Keratinocyte (primary cell): Measurements from ENCODE around the gene GALNT14. TPM values are rescaled to one million over a fixed set of nuclear protein-coding genes. Genes with fewer than 3 reads are reported as not detected.

Experiments used
- DNase-seq: peaks from one replicate; pipeline ENCODE4 v3.0.0-alpha.2; 2011; ENCODE audit warnings: low read depth, missing footprints, low spot score
- FAIRE-seq: peaks from 2 replicates; lab custom pipeline; 2011; peaks lifted over from hg19 to GRCh38; lab: Jason Lieb, UNC
- H2AFZ ChIP-seq: 2 replicates; pipeline ENCODE4 v1.6.0; 2012; ENCODE audit warnings: low read length, control low read depth, inconsistent platforms; ENCODE audit not compliant: control insufficient read depth
- H3K27ac ChIP-seq: 2 replicates; pipeline ENCODE4 v1.5.1; 2011; ENCODE audit warnings: low read length; ENCODE audit not compliant: control insufficient read depth, insufficient read depth
- H3K27me3 ChIP-seq: 3 replicates; pipeline ENCODE4 v1.6.0; 2011; ENCODE audit warnings: low read length; ENCODE audit not compliant: control insufficient read depth, insufficient read depth; ENCODE audit errors: extremely low read depth
- H3K36me3 ChIP-seq, 2 experiments: 2 replicates in 1 of 2; 3 replicates in 1 of 2; pipeline ENCODE4 v1.5.1; 2011; ENCODE audit warnings: low read length in 2 of 2, mild to moderate bottlenecking in 1 of 2; ENCODE audit not compliant: control insufficient read depth in 2 of 2, insufficient read depth in 2 of 2; ENCODE audit errors: extremely low read depth in 1 of 2
- H3K4me1 ChIP-seq: 3 replicates; pipeline ENCODE4 v1.5.1; 2011; ENCODE audit warnings: low read length; ENCODE audit not compliant: control insufficient read depth, insufficient read depth; ENCODE audit errors: extremely low read depth
- H3K4me2 ChIP-seq: 3 replicates; pipeline ENCODE4 v1.6.0; 2011; ENCODE audit warnings: low read depth, low read length; ENCODE audit not compliant: control insufficient read depth, insufficient read depth; ENCODE audit errors: extremely low read depth
- H3K4me3 ChIP-seq, 3 experiments: fragments of 200-600 bp in 1 of 3; sonication (generic) in 1 of 3; 2 replicates in 2 of 3; 3 replicates in 1 of 3; pipeline ENCODE4 v1.5.1; 2011 to 2016; ENCODE audit warnings: low read length in 3 of 3, mild to moderate bottlenecking in 3 of 3, control low read depth in 2 of 3, inconsistent platforms in 1 of 3, low read depth in 1 of 3, mixed read lengths in 1 of 3, mixed run types in 1 of 3, moderate library complexity in 1 of 3; ENCODE audit not compliant: control insufficient read depth in 2 of 3, insufficient read depth in 2 of 3; ENCODE audit errors: extremely low read depth in 1 of 3
- H3K79me2 ChIP-seq: 2 replicates; pipeline ENCODE4 v1.6.0; 2012; ENCODE audit warnings: low read length; ENCODE audit not compliant: control insufficient read depth, insufficient read depth
- H3K9ac ChIP-seq: 3 replicates; pipeline ENCODE4 v1.6.0; 2011; ENCODE audit warnings: low read length; ENCODE audit not compliant: control insufficient read depth, insufficient read depth; ENCODE audit errors: extremely low read depth
- H3K9me1 ChIP-seq: 3 replicates; pipeline ENCODE4 v1.6.0; 2011; ENCODE audit warnings: low read length; ENCODE audit not compliant: control insufficient read depth, insufficient read depth; ENCODE audit errors: extremely low read depth
- H3K9me3 ChIP-seq: 2 replicates; pipeline ENCODE4 v1.5.1; 2012; ENCODE audit warnings: low read depth, low read length; ENCODE audit not compliant: control insufficient read depth
- H4K20me1 ChIP-seq: 3 replicates; pipeline ENCODE4 v1.6.0; 2011; ENCODE audit warnings: low read length; ENCODE audit not compliant: control insufficient read depth, insufficient read depth; ENCODE audit errors: extremely low read depth
- CTCF ChIP-seq, 3 experiments: IDR thresholded peaks in 1 of 3; conservative IDR thresholded peaks in 1 of 3; optimal IDR thresholded peaks in 1 of 3; 2 replicates in 2 of 3; 3 replicates in 1 of 3; pipeline versions ENCODE3 to v1.5.1; 2011; ENCODE audit warnings: low read length in 3 of 3, mild to moderate bottlenecking in 3 of 3, moderate library complexity in 2 of 3, control low read depth in 1 of 3, inconsistent platforms in 1 of 3; ENCODE audit not compliant: insufficient read depth in 2 of 3; ENCODE audit errors: extremely low read depth in 1 of 3
- EZH2 ChIP-seq: IDR thresholded peaks from one replicate; pipeline ENCODE4 v1.6.1; 2012; ENCODE audit warnings: inconsistent platforms, mild to moderate bottlenecking, low read length, moderate library complexity
- dilution Hi-C: fragments of 300-500 bp; cut with MboI; formaldehyde crosslinking; loops from one replicate; pipeline ENCODE4 v1.7.0; 2020; ENCODE audit warnings: low sequenced_read_pairs; ENCODE audit not compliant: extremely low pct_ligation_motif_present
- polyA plus RNA-seq, 5 experiments: library from polyadenylated mRNA; depleted of rRNA in 3 of 5; stranded (reverse) in 3 of 5; stranded (forward) in 1 of 5; unstranded in 1 of 5; fragments of >200 nt; gene quantifications; 1 replicate in 1 of 5; 2 replicates in 3 of 5; 3 replicates in 1 of 5; pipeline versions ENCODE4 v1.2.1 to v1.2.3, GENCODE V29; 2011 to 2012; ENCODE audit warnings: missing spikeins in 2 of 5, low read depth in 1 of 5, low replicate concordance in 1 of 5

GALNT14 gene
- polyA plus RNA-seq, 1 donor (not counting 4 experiments of a cell fraction or from before 2014, with no cell fraction given) = 27.4 TPM

- no peaks in the 10 kb centered on the region for H4K20me1 ChIP-seq
- no peak for DNase-seq
- no peak overlapping the region for H3K9ac ChIP-seq
- no peak overlapping the region for H3K4me3 ChIP-seq
- H3K27me3 ChIP-seq = no peaks in the 10 kb centered on the region
- no peaks in the 10 kb centered on the region for H3K9me3 ChIP-seq
- no peak overlapping the region for H3K27ac ChIP-seq
- H3K4me1 ChIP-seq = no peaks in the 10 kb centered on the region
- TF ChIP-seq CTCF (optimal IDR thresholded peaks at IDR 0.05 in 1 of 3, IDR thresholded peaks at IDR 0.05 in 1 of 3, conservative IDR thresholded peaks at IDR 0.05 in 1 of 3; ENCODE audit: extremely low read depth in 1 of 3, insufficient read depth in 2 of 3, low read length in 3 of 3) (no peak), EZH2 (no peak)
- FAIRE-seq = no peak
- H3K79me2 ChIP-seq = no peaks in the 10 kb centered on the region
- H2AFZ ChIP-seq = no peak overlapping the region
- no peak overlapping the region for H3K4me2 ChIP-seq
- dilution Hi-C loops = no loop called here
- H3K36me3 ChIP-seq = peaks cover 0 to 13% of the 10 kb centered on the region in 2 experiments
- no peaks in the 10 kb centered on the region for H3K9me1 ChIP-seq
Measured at GRCh38 chr2:30955516-30956132, 182.6 kb downstream of the GALNT14 start.

GRCh38 chr2:30950339-30950738, 187.9 kb downstream of the GALNT14 start:
- Histone ChIP-seq H3K9me3 (no peaks in the 10 kb centered on the region), H3K4me3 (no peak overlapping the region), H3K4me1 (no peaks in the 10 kb centered on the region), H3K9me1 (no peaks in the 10 kb centered on the region), H3K4me2 (no peak overlapping the region), H3K9ac (no peak overlapping the region), H2AFZ (no peak overlapping the region), H4K20me1 (no peaks in the 10 kb centered on the region), H3K79me2 (no peaks in the 10 kb centered on the region), H3K36me3 (peaks cover 0 to 3% of the 10 kb centered on the region in 2 experiments), H3K27ac (no peak overlapping the region), H3K27me3 (no peaks in the 10 kb centered on the region)
- DNase-seq (no peak), FAIRE-seq (no peak)
- dilution Hi-C loops = no loop called here
- TF ChIP-seq CTCF (optimal IDR thresholded peaks at IDR 0.05 in 1 of 3, IDR thresholded peaks at IDR 0.05 in 1 of 3, conservative IDR thresholded peaks at IDR 0.05 in 1 of 3; ENCODE audit: extremely low read depth in 1 of 3, insufficient read depth in 2 of 3, low read length in 3 of 3) = no peak
- TF ChIP-seq EZH2 = no peak
